Midbrain (tissue), 1 donor: Measurements from ENCODE around the gene SH3D19.

Experiments used
- DNase-seq: peaks from one replicate; lab custom pipeline; 2025; lab: John Stamatoyannopoulos, UW

The SH3D19 gene, protein sequence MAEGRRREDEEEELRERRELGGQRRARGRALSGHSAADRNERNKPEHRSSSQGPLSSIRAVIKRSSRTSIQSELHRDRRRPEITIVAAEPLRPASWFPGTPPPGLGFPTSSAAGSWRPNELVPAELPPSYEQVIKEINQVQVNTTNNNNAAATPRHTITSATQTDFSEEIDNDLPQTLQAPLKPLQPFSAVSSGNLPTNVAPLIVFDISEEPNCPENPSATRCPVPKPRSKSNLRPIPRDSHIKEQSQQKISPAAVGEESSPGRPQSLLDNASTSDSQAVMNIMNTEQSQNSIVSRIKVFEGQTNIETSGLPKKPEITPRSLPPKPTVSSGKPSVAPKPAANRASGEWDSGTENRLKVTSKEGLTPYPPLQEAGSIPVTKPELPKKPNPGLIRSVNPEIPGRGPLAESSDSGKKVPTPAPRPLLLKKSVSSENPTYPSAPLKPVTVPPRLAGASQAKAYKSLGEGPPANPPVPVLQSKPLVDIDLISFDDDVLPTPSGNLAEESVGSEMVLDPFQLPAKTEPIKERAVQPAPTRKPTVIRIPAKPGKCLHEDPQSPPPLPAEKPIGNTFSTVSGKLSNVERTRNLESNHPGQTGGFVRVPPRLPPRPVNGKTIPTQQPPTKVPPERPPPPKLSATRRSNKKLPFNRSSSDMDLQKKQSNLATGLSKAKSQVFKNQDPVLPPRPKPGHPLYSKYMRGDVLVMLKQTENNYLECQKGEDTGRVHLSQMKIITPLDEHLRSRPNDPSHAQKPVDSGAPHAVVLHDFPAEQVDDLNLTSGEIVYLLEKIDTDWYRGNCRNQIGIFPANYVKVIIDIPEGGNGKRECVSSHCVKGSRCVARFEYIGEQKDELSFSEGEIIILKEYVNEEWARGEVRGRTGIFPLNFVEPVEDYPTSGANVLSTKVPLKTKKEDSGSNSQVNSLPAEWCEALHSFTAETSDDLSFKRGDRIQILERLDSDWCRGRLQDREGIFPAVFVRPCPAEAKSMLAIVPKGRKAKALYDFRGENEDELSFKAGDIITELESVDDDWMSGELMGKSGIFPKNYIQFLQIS

GRCh38 chr4:151325111-151325948 is at the start of gene SH3D19:
Gene SH3D19 (minus strand): TSS chr4:151325605. CDS start chr4:151325352, 253 bp downstream.
- DNase-seq = peak; percentile 45

- DNase-seq = peak; percentile 82
Measured at GRCh38 chr4:151362404-151363164, 37.2 kb upstream of the SH3D19 start.

- no peak for DNase-seq
Measured at GRCh38 chr4:151361966-151362365, 36.6 kb upstream of the SH3D19 start.

DNA sequence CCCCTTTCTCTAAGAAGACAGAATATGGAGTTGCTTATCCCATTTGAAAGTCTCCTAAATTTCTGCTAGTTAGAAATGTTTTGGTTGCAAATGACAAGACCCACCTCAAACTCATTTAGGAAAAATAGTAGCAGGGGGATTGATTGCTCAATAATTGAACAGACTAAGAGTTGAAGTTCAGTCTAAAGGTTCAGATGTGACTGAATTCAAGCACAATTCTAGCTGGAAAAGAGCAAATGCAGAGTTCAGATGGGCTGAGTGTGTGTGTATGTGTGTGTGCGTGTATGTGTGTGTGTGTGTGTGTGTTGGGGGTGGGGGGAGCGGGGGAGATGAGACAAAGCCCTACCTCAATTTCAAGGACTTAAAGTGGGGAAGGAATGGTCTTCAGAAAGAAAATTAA is 35.7 kb upstream of the SH3D19 start:
- DNase-seq = no peak

- DNase-seq = no peak
Measured at GRCh38 chr4:151359576-151359975, 34.2 kb upstream of the SH3D19 start.

- peak; percentile 89 for DNase-seq
Measured at GRCh38 chr4:151358266-151358665, 32.9 kb upstream of the SH3D19 start.

DNA sequence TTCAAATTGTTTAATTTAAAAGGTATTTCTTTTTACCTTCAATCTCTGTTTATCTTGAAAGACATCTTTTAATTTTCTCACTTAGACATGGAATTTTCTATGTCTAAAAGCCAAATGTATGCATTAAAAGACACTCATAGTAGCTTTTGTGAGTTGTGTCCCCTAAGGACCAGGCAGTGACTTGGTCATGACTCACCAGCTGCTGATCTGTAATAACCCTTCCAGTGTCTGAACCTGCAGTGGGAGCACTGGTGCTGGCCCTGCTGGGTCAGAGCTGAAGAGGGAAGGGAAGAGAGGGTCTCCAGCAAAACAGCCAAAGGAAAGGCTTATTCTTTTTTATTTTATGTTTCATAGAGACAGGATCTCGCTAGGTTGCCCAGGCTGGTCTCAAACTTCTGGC is 31.1 kb upstream of the SH3D19 start:
- no peak for DNase-seq

- DNase-seq = no peak
Measured at GRCh38 chr4:151355155-151355554, 29.8 kb upstream of the SH3D19 start.

- DNase-seq = no peak
Measured at GRCh38 chr4:151347490-151348235, 22.3 kb upstream of the SH3D19 start.

GRCh38 chr4:151344948-151345347 is 19.5 kb upstream of the SH3D19 start:
- no peak for DNase-seq

DNA sequence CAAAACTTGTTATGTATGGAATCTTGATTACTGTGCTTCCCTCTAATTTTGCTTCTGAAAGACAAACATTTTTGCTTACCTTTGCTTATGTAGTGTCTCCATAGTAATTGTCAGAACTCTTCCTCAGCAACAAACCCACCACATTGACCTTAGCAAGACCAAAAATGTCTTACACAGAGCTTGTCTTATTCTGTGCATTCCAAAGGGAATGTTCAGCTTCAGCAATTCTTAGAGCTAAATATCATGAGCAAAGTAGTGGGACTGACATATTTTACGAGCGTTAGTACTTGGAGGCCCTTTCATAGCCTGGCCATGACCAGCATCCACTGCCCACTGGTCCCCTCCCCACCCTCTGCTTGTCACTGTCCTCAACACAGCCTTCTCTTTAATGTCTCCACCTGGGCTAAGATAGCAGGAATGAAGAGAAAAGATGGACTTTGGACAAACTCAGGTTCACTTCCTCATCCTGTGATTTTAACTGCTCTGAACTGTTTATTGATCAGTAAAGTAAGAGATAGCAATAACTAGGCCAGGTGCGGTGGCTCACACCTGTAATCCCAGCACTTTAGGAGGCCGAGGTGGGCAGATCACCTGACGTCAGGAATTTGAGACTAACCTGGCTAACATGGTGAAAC is 15.5 kb upstream of the SH3D19 start:
- no peak for DNase-seq

- no peak for DNase-seq
Measured at GRCh38 chr4:151339467-151339866, 14.1 kb upstream of the SH3D19 start.

- no peak for DNase-seq
Measured at GRCh38 chr4:151331276-151332042, 6.1 kb upstream of the SH3D19 start.

DNA sequence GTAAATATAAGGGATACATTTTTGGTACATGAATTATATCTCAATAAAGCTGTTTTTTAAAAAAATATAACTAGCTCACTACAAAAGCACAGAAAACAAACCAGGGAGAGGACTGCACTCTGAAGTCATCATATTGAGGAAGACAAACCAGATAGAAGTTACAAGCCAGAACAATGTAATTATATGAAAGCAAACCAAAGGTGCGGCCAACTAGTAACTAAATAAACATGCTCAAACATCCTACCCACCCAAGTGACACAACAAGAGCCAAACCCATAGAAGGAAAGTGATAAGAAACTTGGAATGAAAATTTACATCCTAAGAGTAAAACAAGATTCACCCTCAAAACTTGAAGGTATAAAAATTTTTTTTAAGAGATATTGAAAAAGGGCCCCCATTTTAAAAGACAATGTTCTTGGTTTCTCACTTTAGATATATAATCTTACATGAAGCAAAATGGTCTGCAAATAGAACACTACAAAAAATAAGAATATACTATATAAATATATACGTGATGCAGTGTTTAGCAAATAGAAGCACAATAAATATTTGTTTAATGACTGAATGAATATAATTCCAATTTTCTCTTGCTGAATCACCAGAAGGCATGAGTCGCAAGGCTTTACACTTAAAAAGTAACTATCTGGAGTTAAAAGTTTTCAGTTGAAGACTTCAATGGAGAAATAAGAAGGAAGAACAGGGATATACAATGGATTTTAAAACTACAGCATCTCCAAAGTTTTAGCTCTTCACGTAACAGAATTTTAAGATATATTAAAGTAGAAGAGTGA is 4.0 kb upstream of the SH3D19 start:
- no peak for DNase-seq

DNA sequence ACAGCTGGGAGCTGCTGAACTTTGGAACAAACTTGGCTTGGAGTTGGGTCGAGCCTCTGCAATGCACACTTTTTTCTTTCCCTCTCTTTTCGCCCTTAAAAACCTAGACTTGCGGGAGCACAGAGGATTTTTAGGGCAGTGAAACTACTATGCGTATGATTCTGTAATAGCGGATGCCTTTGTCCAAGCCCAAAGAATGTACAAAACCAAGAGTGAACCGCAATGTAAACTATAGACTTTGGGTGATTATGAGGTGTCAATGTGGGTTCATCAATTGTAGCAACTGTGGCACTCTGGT is 493 bp upstream of the SH3D19 start:
- no peak for DNase-seq

- DNase-seq = peak; percentile 38
Measured at GRCh38 chr4:151324752-151325110, 674 bp downstream of the SH3D19 start.

DNA sequence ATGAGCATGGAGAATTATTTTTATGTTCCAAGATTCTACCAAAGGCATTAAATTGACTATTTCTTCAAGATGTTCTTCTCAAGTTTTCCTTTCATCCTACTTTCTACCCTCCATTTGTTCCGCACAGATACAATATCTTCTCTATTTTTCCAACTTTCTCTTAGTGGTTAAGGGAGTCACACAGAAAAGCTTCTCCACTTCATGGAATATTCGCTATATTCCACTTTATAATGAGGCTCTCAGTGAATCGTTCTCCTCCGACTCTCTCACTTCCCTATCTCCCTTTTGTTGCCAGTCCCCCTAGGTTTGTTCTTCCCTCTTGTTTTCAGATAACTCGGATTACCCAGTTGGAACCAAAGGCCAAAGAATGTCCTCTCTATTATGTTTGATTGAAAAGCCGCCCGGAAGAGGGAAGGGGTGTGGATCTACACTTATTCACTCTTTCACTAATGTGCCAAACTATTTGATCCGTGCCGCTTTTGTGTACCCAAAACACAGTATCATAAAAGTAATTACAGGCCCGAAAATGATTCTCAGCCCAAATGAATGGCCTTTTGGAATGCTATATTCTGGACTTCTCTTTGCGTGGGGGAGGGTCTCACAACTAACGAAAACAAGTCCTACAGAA is 1.2 kb downstream of the SH3D19 start:
- peak; percentile 38 for DNase-seq

- DNase-seq = no peak
Measured at GRCh38 chr4:151323667-151324066, 1.7 kb downstream of the SH3D19 start.
